HepG2 (cell line): ENCODE measurements around the gene ETHE1.

Source experiments
- ATM ChIP-seq: fragments of 450-650 bp; IDR thresholded peaks from 2 replicates; pipeline ENCODE4 v1.7.1; 2017; ENCODE audit warnings: mild to moderate bottlenecking, borderline replicate concordance
- CEBPG ChIP-seq: IDR thresholded peaks from 2 replicates; pipeline ENCODE4 v1.6.1; 2016
- CENPX ChIP-seq: sonication (generic); formaldehyde crosslinking; IDR thresholded peaks from 2 replicates; pipeline ENCODE4 v1.9.0; 2021; ENCODE audit warnings: mild to moderate bottlenecking, missing genetic modification reagents, moderate library complexity
- JUN ChIP-seq: sonication (generic); formaldehyde crosslinking; IDR thresholded peaks from 2 replicates; pipeline ENCODE4 v1.4.0; 2020; ENCODE audit warnings: mild to moderate bottlenecking, missing genetic modification reagents
- ONECUT2 ChIP-seq: sonication (generic); formaldehyde crosslinking; IDR thresholded peaks from 2 replicates; pipeline ENCODE4 v1.4.0; 2020; ENCODE audit warnings: missing genetic modification reagents
- SIN3A ChIP-seq: IDR thresholded peaks from 2 replicates; pipeline ENCODE4 v1.6.1; 2011; ENCODE audit warnings: low read depth, mild to moderate bottlenecking, control low read depth, low read length, borderline replicate concordance
- ZNF251 ChIP-seq: sonication (generic); formaldehyde crosslinking; IDR thresholded peaks from 2 replicates; pipeline ENCODE4 v1.9.0; 2021; ENCODE audit warnings: mild to moderate bottlenecking, missing genetic modification reagents

GRCh38 chr19:43541920-43542650 lies 15.1 kb upstream of the ETHE1 start:
- TF ChIP-seq CENPX (CRISPR knock-in tag) (no peak), ONECUT2 (no peak), CEBPG (no peak), ATM (no peak), SIN3A (no peak), JUN (no peak), ZNF251 (no peak)
